NCI-H1417 (cell line): ENCODE data around the gene UGT1A5.

Experiments used
- DNase-seq, 3 experiments: peaks; one replicate each; lab custom pipeline; 2025; lab: John Stamatoyannopoulos, UW

UGT1A5 gene

DNA sequence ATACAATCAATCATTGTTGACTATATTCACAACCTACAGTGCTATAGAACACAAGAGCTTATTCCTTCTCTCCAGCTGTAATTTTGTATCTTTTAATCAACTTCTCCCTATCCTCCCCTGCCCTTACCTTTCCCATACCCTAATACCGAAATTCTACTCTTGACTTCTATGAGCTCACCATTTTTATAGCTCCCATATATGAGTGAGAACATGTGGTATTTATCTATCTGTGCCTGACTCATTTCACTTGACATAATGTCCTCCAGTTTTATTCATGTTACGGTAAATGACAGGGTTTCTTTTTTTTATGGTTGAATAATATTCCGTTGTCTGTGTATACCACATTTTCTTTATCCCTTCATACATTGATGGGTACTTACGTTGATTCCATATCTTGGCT is 68.1 kb downstream of the UGT1A5 start:
- no peak for DNase-seq

DNA sequence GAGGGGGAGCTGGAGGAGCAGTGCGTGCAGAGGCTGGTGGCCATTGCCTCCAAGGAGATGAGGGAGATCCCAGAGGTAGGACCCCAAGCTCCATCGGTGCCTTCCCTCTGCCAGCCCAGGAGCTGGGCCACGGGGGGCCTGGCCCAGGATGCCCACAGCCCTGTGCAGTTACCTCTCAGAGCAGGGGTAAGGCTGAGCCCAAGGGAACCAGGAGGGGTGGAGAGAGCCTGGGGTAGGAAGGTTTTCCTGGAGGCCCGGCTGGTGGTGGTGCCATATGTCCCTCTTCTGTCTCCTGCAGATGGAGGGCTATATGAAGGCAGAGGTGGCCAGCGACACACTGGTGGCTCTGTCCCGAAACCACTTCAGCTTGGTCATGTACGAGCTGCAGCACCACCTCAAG is 76.8 kb downstream of the UGT1A5 start:
- no peak for DNase-seq

DNA sequence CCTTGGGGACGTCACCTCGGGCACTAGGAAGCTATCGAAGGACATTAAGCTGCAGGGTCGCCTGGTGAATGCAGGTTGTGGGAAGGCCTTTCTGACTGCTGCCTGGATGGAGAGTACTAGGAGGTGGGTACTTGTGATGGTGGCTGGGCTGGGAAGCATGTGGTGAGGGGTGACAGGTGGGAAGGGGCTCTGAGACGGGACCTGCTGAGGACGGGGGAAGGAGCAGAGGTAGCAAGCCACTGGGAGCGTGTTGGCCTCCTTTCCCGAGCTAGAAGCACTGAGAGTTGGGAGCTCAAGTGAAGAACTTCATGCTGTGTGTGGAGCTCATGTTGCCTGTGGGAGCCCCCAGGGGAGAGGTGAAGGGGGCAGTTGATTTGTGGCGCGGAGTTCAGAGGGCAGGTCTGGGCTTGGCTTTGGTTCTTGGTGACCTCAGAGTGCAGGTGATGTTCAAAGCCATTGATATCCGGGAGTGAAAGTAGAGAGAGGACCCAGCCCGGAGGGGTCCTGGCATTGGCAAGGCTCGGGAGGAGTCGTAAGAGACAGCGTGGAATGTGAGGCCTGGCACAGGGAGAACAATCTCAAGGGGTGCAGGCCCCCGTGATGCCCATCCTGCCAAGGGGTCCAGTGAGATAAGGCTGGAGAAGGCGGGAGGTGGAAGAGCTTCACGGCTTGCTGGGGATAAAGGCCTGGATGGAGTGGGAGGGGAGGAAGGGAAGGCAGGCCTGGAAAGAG is 78.6 kb downstream of the UGT1A5 start:
- DNase-seq, result no peak

DNA sequence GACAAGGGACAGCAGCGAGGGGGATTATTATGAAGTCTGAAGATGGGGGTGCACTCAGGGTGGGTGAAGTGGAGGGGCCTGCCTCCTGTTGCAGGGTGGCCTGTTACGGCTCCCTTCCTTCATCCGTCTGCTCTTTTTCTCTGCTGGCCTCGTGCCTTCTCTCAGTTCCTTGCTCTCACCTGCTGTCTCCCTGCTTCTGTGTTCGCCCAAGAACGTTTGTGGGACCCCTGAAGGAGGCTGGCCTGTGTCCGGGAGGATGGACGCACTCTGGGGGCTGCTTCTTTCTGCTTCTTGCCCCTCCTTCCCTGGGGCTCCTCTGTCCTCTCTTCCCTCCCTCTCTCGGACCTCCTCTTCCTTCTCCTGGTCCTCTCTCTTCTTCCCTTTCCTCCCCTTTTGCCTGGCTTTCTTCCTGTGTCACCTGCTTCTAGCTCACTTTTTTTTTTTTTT is 79.2 kb downstream of the UGT1A5 start:
- no peak for DNase-seq

DNA sequence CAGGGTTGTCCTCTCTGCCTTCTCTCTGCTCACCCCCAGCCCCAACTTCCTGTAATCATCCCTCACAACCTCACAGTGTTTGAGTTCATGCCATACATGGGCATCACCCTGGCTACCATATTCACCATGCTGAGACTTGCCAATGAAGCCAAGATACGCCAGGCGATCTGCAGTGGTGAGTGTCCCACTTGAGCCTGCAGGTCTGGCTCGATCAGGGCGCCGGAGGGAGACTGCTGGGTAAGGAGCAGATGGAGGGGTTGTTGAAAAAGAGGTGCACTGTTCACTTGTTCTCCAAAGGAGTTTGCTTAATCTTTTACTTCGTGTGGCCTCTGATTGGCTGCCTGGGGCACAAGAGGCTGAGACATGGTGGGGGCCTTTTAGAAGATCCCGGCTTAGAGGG is 80.0 kb downstream of the UGT1A5 start:
- no peak for DNase-seq

DNA sequence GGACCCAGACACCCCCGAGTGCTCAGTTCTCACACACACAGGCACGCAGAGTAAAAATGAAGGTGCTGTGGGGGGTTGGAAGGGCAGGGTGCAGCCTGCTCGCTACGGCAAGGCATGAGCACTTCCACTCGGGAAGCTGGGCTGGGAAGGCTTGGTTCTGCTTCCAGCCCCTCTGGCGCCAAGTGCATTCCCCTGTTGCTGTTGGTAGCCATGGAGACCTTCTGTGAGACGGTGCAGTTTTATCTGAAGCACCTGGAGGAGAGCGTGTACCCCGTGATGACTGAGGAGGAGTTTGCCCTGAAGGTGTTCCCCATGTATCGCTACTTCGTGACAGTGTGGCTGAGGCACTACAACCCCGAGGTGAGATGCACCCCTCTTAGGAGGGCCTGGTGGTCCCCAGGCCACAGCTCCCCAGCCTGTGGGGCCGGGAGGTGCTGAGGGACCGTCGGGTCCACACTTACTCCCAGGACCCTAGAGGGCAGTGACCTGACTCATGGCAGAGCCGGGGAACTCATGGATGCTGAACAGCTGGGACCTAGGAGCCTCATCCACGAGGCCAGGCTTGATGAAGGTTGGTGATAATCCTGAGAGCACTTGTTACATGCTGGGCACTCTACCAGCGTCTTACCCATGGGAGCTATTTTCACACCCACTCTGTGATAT is 80.9 kb downstream of the UGT1A5 start:
- DNase-seq, result peak; percentile 2 to 59 (median 13)

DNA sequence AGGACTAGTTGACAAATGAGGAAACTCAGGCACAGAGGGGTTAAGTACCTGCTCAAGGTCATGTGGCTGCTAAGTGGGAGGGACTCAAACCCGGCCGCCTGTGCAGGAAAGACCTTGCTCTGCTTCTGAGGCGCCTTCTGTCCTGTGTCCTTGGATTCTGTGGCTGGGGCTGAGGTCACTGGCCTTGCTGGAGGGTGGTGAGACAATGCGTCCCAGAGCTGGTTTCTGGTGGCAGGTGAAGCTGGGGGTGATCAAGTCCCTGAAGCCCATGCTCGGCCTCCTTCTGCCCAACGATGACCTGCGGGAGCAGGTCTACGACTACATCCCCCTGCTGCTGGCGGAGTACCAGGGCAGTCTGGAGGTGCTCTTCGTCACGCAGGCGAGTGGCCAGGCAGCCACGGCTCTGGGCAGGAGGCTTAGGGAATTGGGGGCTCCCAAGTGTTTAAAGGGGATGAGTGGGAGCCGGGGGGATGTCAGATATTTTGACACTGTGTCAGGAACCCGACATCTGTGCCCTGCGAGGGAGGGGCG is 81.5 kb downstream of the UGT1A5 start:
- DNase-seq, result no peak

DNA sequence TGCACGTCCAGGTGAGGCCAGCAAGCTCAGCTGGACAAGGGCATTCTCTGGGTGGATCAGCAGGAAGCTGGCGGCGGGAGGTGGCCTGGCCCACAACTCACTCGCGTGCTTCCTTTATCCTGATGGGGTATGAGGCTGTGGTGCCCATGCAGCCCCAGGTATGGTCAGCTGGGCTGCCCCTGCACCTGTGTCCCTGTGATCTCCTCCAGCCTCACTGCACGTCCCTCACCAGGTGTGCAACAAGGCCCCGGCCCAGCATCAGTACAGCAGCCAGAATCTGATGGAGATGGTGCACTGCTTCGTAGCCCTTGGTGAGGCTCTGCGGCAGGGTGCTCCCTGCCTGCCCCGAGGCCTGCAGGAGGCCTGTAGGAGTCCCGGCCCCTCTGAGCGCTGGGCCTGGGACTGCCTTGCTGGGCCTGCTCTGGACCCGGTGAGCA is 83.0 kb downstream of the UGT1A5 start:
- no peak for DNase-seq

DNA sequence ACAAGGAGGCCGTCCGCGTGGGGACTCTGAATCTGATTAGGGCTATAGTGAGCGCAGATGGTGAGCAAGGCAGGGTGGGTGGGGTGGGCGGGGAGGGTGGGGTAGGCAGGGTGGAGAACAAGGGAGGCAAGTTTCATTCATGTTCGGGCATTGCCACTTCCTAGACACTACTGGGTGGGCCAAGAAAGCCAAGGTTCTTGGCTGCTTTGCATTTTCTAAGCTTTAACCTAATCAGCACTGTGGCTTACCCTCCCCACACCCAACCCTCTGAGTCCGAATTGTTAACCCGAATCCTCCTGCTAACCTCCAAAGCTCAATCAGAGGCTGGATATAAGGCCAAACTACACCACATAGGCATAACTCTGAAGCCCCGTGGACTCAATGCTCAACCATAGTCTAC is 83.5 kb downstream of the UGT1A5 start:
- DNase-seq, result no peak

DNA sequence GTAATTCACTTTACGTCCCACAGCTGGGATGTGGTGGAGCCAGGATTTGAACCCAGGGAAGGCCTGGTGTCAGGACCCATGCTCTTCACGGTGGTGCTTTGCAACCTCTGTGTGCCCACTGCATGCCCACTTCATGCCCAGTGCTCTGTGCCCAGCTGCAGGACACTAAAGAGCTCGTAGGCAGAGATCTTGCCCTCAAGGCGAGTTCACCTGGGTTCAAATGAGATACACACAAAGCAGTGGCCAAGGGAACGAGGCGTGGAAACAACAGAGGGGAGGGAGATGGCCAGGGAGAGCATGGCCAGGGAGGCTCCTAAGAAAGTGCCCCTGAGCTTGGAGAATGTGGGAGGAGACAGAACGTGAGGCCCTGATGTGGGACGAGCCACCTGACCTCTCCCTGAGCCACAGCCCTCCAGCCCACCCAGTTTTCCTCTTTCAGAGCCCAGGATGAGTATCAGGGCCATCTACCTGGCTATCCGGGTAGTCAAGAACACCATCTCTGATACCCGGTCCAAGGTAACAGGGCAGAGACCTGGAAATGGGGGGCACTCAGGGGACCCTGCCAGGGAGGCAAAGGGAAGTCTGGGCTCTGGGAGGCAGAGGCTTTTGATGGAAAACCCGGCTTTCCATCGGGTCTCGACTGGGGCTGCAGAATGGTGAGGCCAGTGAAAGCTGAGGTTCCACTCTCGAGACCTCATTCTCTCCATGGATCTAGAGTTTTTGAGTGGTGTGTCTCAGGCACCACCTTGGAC is 85.8 kb downstream of the UGT1A5 start:
- DNase-seq, result no peak

DNA sequence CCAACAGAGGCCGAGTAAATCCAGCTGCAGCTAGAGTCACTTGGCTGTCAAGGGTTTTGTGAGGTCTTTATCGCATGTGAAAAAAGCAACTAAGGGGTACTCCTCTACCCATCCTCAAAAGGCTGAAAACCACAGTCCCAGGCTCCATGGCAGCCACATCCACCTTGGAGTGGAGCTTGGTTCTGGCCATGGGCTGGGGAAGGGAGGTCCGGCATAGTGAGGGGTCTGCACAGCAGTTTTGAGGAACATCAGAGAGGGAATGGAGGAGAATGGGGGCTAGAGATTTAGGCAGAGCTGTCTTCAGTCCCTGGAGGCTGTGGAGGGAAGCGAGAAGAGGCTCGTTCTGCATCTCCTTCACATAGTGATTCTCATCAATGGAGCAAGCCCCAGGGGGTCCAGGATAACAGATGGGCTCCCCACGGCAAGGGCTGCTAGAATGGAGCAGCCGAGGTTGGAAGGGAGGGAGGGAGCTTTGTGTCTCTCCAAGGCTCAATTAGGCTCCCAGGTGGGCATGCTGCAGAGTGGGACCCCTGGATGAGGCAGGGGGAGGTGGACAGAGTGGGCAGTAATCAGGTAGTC is 86.5 kb downstream of the UGT1A5 start:
- DNase-seq, result no peak

DNA sequence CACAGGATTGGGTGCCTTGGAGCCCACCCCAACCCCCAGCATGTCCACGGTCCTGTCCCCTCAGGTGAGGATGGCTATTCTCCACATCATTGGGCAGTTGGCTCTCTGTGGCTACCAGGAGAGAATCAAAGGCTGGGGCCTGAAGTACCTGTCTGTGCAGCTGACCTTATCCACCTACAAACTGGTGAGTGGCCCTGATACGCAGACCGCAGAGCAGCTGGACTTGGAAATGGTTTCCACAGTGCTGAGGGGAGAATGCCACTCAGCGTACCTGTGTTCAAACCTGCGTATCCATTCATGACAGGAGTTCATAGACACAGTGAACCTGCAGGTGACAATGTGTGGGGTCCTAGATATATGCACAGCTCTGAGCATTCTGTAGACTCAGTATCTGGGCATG is 87.0 kb downstream of the UGT1A5 start:
- DNase-seq, result no peak

DNA sequence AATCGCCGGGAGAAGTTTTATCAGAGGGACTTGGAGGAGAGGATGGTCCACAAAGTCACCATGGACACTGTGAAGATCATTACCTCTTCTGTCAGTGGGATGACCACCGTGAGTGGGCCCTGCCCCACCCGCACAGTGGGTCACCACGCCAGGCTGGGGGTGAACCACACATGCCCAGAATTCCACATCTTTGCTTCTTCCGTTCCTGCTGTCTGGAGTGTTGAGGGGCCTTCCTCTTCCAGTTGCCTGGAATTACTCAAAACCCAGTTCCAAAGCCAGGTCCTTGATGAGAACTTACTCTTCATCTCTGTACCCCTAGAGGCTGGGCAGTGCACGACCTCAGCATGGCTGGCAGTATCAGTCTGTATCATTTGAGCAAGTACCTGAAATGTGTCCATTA is 87.5 kb downstream of the UGT1A5 start:
- DNase-seq, result no peak

DNA sequence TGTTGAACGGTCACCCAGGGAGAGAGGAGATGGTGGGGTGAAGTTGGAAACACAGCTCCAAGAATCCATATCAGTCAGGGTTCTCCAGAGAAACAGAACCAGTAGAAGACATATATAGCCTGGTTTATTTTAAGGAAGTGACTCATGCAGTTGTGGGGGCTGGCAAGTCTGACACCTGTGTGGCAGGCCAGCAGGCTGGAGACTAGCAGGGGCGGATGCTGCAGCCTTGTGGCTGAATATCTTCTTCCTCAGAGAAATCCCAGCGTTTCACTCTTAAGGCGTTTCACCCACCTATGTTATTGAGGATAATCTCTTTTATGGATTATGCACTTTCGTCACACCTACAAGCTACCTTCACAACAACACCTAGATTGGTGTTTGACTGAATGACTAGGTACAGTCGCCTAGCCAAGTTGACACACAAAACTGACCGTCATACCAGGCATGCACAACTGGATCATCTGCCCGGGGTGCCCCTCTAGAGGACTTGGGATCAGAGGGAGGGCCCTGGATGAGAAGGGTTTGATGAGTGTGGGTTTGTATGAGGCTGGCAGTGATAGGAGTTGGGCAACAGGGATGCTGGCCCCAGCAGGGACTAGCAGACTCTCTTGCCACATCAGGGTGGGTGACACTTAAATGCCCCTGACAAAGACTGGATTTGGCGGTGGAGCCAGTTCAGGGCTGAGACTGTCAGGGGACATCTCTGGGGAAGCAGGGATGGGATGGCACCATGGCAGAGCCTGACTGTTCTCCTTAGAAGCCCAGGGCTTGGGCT is 88.8 kb downstream of the UGT1A5 start:
- no peak for DNase-seq

DNA sequence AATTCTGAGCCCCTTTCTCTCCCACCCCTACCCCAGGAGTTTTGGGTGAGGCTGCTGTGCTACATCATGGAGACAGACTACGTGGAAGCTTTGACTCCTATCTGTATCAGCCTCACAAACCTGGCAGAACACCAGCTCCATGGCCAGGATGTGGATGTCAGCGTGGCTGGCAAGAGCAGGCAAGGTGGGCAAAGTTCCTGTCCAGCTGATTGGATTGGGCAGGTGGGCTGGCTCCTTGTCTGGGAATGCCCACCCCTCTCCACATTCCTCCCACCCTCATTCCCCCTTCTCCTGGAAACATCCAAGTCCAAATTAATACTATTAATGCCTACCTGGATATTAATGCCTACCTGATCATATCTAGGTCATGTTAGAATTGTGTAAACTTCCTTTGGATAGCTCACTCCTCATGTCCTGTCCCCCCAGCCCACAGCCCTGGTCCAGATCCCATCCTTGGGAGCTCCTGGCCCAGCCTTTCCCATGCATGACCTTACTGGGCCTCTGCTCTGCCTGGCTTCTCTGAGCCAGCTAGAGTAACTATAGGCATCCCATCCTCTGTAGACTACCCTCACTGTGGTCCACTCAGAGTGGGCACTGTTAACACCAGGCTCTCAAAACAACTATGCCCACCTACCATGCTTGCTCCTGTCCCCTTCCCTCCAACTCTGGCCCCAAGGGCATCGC is 89.6 kb downstream of the UGT1A5 start:
- DNase-seq, result no peak

DNA sequence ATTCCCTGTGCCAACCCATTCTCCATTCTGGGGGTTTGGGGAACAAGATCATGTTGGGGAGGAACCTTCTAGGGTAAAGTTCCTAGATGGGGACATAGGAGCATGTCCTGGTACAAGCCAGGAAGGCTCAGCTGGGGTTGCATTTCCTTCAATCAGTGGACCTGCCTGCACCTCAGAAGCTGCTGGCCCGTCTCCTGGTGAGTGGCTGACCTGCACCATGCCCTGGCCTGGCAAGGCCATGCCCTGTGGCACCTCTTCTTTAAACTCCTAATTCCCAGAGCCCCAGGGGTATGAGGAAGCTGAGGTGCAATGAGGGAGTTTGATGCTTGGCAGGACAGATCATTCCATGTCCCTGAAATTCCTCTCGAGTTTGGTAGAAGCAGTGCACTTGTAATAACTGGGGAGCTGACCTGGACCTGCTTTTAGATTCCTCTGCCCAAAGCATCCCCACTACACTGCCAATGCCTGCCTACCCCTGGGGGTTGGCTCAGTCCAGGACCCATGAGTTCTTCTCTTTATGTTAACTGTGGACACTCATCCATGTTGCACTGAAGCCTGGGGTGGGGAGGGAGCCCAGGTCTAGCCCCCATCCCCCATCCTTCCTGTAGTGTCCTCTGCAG is 90.7 kb downstream of the UGT1A5 start:
- no peak for DNase-seq

DNA sequence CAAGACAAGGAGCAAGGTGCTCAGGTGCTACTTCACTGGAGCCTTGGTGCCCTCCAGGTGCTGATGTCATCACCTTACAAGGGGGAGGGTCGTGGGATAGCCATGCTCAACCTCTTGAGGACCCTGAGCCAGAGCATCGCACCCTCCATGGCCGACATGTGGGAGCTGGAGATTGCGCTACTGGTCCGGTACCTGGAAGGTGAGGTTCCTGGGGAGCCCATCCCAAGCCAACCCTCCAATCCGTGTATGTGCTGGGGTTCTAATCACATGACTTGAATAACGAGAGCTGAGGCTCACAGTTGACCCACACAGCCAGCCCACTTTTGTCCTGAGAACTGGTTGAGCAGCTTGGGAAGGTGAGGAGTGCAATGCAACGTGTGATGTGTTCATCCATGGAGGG is 91.3 kb downstream of the UGT1A5 start:
- DNase-seq, result no peak

DNA sequence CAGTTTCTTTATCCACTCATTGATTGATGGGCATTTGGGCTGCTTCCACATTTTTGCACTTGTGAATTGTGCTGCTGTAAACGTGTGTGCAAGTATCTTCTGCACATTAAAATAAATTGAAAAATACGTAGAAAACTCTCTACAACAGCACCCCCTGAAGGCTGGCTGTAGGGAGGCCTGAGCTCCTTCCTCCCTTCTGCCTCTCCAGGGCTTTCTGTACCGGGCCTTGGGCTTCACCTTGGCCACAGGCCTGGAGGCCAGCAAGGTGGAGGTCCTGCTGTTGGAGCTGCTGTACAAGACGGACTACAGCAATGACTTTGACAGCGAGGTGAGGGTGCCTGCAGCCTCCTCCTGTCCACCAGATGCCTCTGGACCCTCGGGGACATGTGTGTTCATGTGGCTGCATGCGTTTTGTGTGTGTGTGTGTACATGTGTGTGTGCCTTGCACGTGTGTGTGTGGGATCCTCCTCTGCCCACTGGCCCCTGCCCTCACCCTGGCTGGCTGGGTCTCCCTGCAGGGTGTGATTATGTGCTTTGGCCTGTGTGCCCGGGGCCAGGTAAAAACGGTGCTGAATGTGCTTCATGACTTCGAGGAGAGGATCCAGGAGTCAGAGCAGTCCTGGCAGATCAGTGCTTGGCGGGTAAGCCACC is 94.6 kb downstream of the UGT1A5 start:
- DNase-seq, result no peak

DNA sequence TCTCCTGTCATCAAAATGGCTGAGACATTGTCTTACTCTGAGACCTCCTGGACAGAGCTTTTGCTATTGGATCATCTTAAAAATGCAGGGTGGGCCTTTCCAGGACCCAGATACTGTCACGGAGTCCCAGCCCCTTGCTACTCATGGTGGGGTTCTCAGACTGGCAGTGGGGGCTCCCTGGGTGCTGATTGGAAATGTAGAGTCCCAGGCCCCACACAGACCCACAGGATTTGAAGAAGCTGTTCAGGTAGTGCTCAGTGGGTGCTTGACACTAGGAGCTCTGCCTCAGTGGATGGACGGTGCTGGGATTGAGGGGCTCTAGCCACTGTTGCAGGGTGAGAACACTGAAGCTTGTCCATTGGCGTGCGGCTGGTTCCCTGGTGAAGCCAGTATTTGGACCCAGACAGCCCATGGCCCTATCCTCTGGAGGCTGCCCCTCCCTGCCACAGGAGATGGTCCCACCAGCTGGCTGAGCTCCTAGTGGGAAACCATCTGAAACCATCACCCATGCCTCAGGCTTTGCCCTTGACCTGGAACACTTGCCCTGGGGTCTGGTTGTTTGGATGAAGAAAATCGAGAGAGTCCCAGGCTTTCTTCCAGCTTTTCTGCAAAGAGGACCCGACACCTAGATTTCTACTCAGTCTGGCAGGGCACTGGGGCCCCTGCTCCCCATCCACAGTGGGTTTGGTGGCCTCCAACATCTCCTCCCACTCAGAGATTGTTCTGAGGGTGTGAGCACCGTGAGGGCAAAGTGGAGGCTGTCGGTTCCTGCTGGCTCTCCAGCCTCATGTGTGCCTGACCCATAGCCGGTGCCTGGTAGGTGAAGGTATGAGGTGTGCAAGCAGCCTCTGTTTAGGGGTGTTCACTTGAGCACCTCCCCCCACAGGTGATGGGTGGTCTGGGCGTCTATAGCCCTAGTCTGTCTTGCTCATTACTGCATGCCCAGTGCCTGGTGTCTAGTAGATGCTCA is 95.5 kb downstream of the UGT1A5 start:
- no peak for DNase-seq
